GM19099 (cell line): ENCODE results near the gene RNF212B.

Experiments
- POLR2A ChIP-seq: IDR thresholded peaks from 3 replicates; pipeline ENCODE4 v1.6.1; 2011; ENCODE audit warnings: low read depth; ENCODE audit not compliant: insufficient read length; ENCODE audit errors: extremely low read depth

The RNF212B gene

GRCh38 chr14:23302290-23303225, 64.8 kb downstream of the RNF212B start, which contains the start of gene PPP1R3E:
Gene PPP1R3E, minus strand, starts transcription at chr14:23302859. Its CDS starts 283 bp downstream, at chr14:23302576.
- TF ChIP-seq POLR2A = peak; percentile 83

GRCh38 chr14:23306412-23307145, 68.8 kb downstream of the RNF212B start, which contains the start of gene BCL2L2:
Gene BCL2L2, plus strand, starts transcription at chr14:23306833. Its CDS starts 935 bp downstream, at chr14:23307768.
- peak; percentile 84 for TF ChIP-seq POLR2A

- TF ChIP-seq POLR2A = no peak
These were observed 69.4 kb downstream of the RNF212B start for GRCh38 chr14:23307146-23307530.

GRCh38 chr14:23307687-23308644, 70.2 kb downstream of the RNF212B start:
- no peak for TF ChIP-seq POLR2A

- no peak for TF ChIP-seq POLR2A
These were observed 71.1 kb downstream of the RNF212B start for GRCh38 chr14:23308721-23309445.

- TF ChIP-seq POLR2A = no peak
These were observed 72.8 kb downstream of the RNF212B start for GRCh38 chr14:23310546-23310945.

- TF ChIP-seq POLR2A = no peak
These were observed 78.6 kb downstream of the RNF212B start for GRCh38 chr14:23316300-23316699.

- no peak for TF ChIP-seq POLR2A
These were observed 82.2 kb downstream of the RNF212B start for GRCh38 chr14:23319746-23320583.

GRCh38 chr14:23320584-23321571, 83.1 kb downstream of the RNF212B start, which contains the start of gene PABPN1:
Gene PABPN1, plus strand, starts transcription at chr14:23321457. Its CDS starts 13 bp downstream, at chr14:23321470.
- TF ChIP-seq POLR2A = peak; percentile 72

- TF ChIP-seq POLR2A = peak; percentile 19
These were observed 84.1 kb downstream of the RNF212B start for GRCh38 chr14:23321572-23322547.
